ENCODE data around the gene TNFSF10. TPM values are rescaled to one million over a fixed set of nuclear protein-coding genes. Genes with fewer than 3 reads are reported as not detected.

TNFSF10 gene
- total and polyA plus RNA-seq, 2 of the 4 experiments (the other 2 are of a cell fraction) = 0.63 to 1.3 TPM

GRCh38 chr3:172538368-172539151 is 15.3 kb upstream of the TNFSF10 start:
- Histone ChIP-seq H2AK5ac (ENCODE audit: low read depth, low read length) (no peak overlapping the region), H3K36me3 (ENCODE audit: control insufficient read depth, insufficient read depth, low read length) (no peaks in the 10 kb centered on the region), H3K9me3 (ENCODE audit: control insufficient read depth, insufficient read depth, low read length) (no peaks in the 10 kb centered on the region), H3K23ac (ENCODE audit: low read depth, low read length) (no peak overlapping the region), H3K4me3 (ENCODE audit: insufficient read depth, low read depth, low read length) (no peak overlapping the region), H2BK20ac (ENCODE audit: low read depth, low read length) (no peak overlapping the region), H3K27me3 (ENCODE audit: control insufficient read depth, insufficient read depth, low read length) (no peaks in the 10 kb centered on the region), H3K27ac (ENCODE audit: insufficient read depth, low read length) (no peak overlapping the region), H2BK5ac (ENCODE audit: low read depth, low read length, poor library complexity, severe bottlenecking) (no peak overlapping the region), H3K56ac (ENCODE audit: extremely low read depth, insufficient read depth, low read length) (no peak overlapping the region), H2BK120ac (ENCODE audit: low read depth, low read length) (no peak overlapping the region), H3K14ac (replicated peaks; ENCODE audit: low read depth, low read length) (no peak overlapping the region), H4K8ac (ENCODE audit: low read depth in 2 of 2, low read length in 2 of 2) (no peak overlapping the region), H3K4me2 (ENCODE audit: low read depth, low read length) (no peak overlapping the region), H4K20me1 (ENCODE audit: insufficient read depth, low read length) (no peaks in the 10 kb centered on the region), H3K9me1 (ENCODE audit: insufficient read depth, low read length) (no peaks in the 10 kb centered on the region), H3K4me1 (ENCODE audit: control insufficient read depth, insufficient read depth, low read length) (peaks cover 5% of the 10 kb centered on the region), H3K9ac (ENCODE audit: low read depth, low read length) (no peak overlapping the region), H4K91ac (ENCODE audit: insufficient read depth, low read depth, low read length) (no peak overlapping the region), H2AK9ac (replicated peaks; ENCODE audit: low read depth, low read length, poor library complexity) (no peak overlapping the region), H4K5ac (ENCODE audit: low read depth, low read length) (no peak overlapping the region), H2AFZ (replicated peaks; ENCODE audit: low read length, poor library complexity) (no peak overlapping the region), H2BK15ac (ENCODE audit: low read depth, low read length) (no peak overlapping the region), H3K18ac (ENCODE audit: low read depth, low read length) (no peak overlapping the region), H3K4ac (ENCODE audit: low read depth, low read length) (no peak overlapping the region), H3K79me1 (ENCODE audit: low read depth in 1 of 2, low read length in 2 of 2) (no peaks in the 10 kb centered on the region)
- no CpG with 5 or more reads among the region's 3 CpGs for WGBS, 2 experiments (ENCODE audit: extremely low coverage in 2 of 2, insufficient read length in 1 of 2)
- TF ChIP-seq CEBPB (IDR thresholded peaks at IDR 0.05; ENCODE audit: low read depth, low read length) = no peak
- TF ChIP-seq CHD1 (IDR thresholded peaks at IDR 0.05; ENCODE audit: low read depth, low read length) = no peak
- TF ChIP-seq CTCF (conservative IDR thresholded peaks at IDR 0.05; ENCODE audit: low read depth, low read length) = no peak
- TF ChIP-seq MAZ (IDR thresholded peaks at IDR 0.05; ENCODE audit: borderline replicate concordance, low read depth, low read length) = no peak
- TF ChIP-seq, protein P1, sequence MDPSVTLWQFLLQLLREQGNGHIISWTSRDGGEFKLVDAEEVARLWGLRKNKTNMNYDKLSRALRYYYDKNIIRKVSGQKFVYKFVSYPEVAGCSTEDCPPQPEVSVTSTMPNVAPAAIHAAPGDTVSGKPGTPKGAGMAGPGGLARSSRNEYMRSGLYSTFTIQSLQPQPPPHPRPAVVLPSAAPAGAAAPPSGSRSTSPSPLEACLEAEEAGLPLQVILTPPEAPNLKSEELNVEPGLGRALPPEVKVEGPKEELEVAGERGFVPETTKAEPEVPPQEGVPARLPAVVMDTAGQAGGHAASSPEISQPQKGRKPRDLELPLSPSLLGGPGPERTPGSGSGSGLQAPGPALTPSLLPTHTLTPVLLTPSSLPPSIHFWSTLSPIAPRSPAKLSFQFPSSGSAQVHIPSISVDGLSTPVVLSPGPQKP (IDR thresholded peaks at IDR 0.05; ENCODE audit: borderline replicate concordance, low read depth, low read length) = no peak
- in situ Hi-C loops (cut with MboI; ENCODE audit: low sequenced_read_pairs) (no loop called here), intact Hi-C loops (cut with micrococcal nuclease) (no loop called here), dilution Hi-C loops (cut with HindIII; ENCODE audit: low sequenced_read_pairs, unreplicated experiment) (no loop called here)
- no TSS peak for BruUV-seq (replicated peaks)
- CTCF ChIA-PET = no interaction called here
- no peak for ATAC-seq (ENCODE audit: low read depth)
- DNase-seq = no peak
- POLR2A ChIA-PET (ENCODE audit: unreplicated experiment) = interaction anchor here (0.6 kb wide), 1 partner anchor 11 kb away, joined by 3 read pairs; no protein-coding TSS in a partner anchor
